OCI-LY3 (cell line): ENCODE data around the gene CHST10.

Experiments
- CTCF ChIP-seq: fragments of 200-600, 300-600 bp; sonication (generic); IDR thresholded peaks from 2 replicates; pipeline ENCODE4 v1.5.1; 2014; ENCODE audit warnings: antibody characterized with exemption, low read length, low read depth
- EZH2phosphoT487 ChIP-seq: fragments of 200-600 bp; shearing (Covaris generic); IDR thresholded peaks from 2 replicates; pipeline ENCODE4 v1.6.1; 2018; ENCODE audit warnings: antibody characterized with exemption, mixed run types, low read depth

GRCh38 chr2:100429726-100430125, 12.3 kb upstream of the CHST10 start:
- TF ChIP-seq EZH2phosphoT487 (no peak), CTCF (no peak)
